K562 (cell line): ENCODE results near the gene ZNF474. TPM values are rescaled to one million over a fixed set of nuclear protein-coding genes. Genes with fewer than 3 reads are reported as not detected.
A peak's percentile ranks its signal among the peaks of the same experiment; 100 is the strongest.

Experiments
- ATAC-seq: fragments of 200-7000 bp; cut with Tn5 transposase; 3 replicates; pipeline ENCODE4 v1.9.1; 2020; ENCODE audit warnings: moderate library complexity
- BruUV-seq: library from RNA; stranded (reverse); fragments of 400-500 nt; replicated peaks from 2 replicates; lab custom pipeline; 2021; lab: Mats Ljungman, UMichigan
- CTCF ChIA-PET: fragments of 300-600 bp; formaldehyde crosslinking; extraction: SDS; loops from one replicate; lab custom pipeline; 2021; ENCODE audit warnings: low intra/inter-chr PET ratio; lab: Yijun Ruan, JAX
- POLR2A ChIA-PET: fragments of 300-600, 350-650 bp; sonication (Branson Sonifier 250); formaldehyde crosslinking; extraction: SDS; loops from one replicate; lab custom pipeline; 2021; ENCODE audit warnings: antibody characterized with exemption, inconsistent platforms; lab: Yijun Ruan, JAX
- DNase-seq, 4 experiments: peaks; one replicate each; pipeline versions ENCODE4 v3.0.0 to v3.0.0-alpha.2; 2011 to 2018; ENCODE audit warnings: low spot score in 3 of 4, mixed read lengths in 3 of 4; ENCODE audit errors: extremely low read depth in 1 of 4
- FAIRE-seq: peaks from 2 replicates; lab custom pipeline; 2011; peaks lifted over from hg19 to GRCh38; lab: Jason Lieb, UNC
- H2AFZ ChIP-seq: 2 replicates; pipeline ENCODE4 v1.6.0; 2011; ENCODE audit warnings: low read depth, low read length, control low read depth, inconsistent platforms
- H3K27ac ChIP-seq: fragments of 200-600 bp; 3 replicates; pipeline ENCODE4 v1.8.0; 2011; ENCODE audit warnings: low read depth, mild to moderate bottlenecking, control low read depth, inconsistent platforms, low read length, moderate library complexity, mixed read lengths; ENCODE audit errors: extremely low read depth
- H3K27me3 ChIP-seq, 2 experiments: fragments of 300-600 bp in 1 of 2; 2 replicates in 1 of 2; 3 replicates in 1 of 2; pipeline versions ENCODE4 v1.6.0 to v1.8.0; 2011; ENCODE audit warnings: inconsistent platforms in 2 of 2, low read length in 2 of 2, mild to moderate bottlenecking in 1 of 2, mixed read lengths in 1 of 2, moderate library complexity in 1 of 2; ENCODE audit not compliant: control insufficient read depth in 2 of 2, insufficient read depth in 2 of 2
- H3K36me3 ChIP-seq: fragments of 300-600 bp; 3 replicates; pipeline ENCODE4 v1.8.0; 2011; ENCODE audit warnings: mild to moderate bottlenecking, low read length, inconsistent platforms; ENCODE audit not compliant: control insufficient read depth, insufficient read depth
- H3K4me1 ChIP-seq, 2 experiments: fragments of 200-600 bp in 1 of 2; replicated peaks in 1 of 2; 2 replicates in 1 of 2; 3 replicates in 1 of 2; pipeline versions ENCODE4 v1.5.1 to v1.8.0; 2011; ENCODE audit warnings: inconsistent platforms in 2 of 2, low read length in 2 of 2, mild to moderate bottlenecking in 1 of 2, mixed read lengths in 1 of 2, moderate library complexity in 1 of 2; ENCODE audit not compliant: control insufficient read depth in 2 of 2, insufficient read depth in 2 of 2
- H3K4me2 ChIP-seq: 2 replicates; pipeline ENCODE4 v1.6.1; 2011; ENCODE audit warnings: low read length, control low read depth, inconsistent platforms, mixed read lengths; ENCODE audit not compliant: insufficient read depth
- H3K4me3 ChIP-seq: fragments of 200-600 bp; sonication (generic), shearing (Covaris generic); 2 replicates; pipeline ENCODE4 v1.5.1; 2016; ENCODE audit warnings: control low read depth, inconsistent platforms
- H3K79me2 ChIP-seq: fragments of 200-600 bp; 3 replicates; pipeline ENCODE4 v1.8.0; 2011; ENCODE audit warnings: low read length, inconsistent platforms; ENCODE audit not compliant: control insufficient read depth, insufficient read depth
- H3K9ac ChIP-seq, 2 experiments: 2 replicates each; pipeline versions ENCODE4 v1.6.0 to v1.6.1; 2011; ENCODE audit warnings: low read depth in 2 of 2, low read length in 2 of 2, control low read depth in 1 of 2, inconsistent platforms in 1 of 2, mild to moderate bottlenecking in 1 of 2, mixed read lengths in 1 of 2; ENCODE audit not compliant: insufficient read depth in 1 of 2
- H3K9me1 ChIP-seq: one replicate; pipeline ENCODE4 v1.6.0; 2011; ENCODE audit warnings: inconsistent platforms, mild to moderate bottlenecking, low read length, moderate library complexity; ENCODE audit not compliant: control insufficient read depth, insufficient read depth
- H3K9me3 ChIP-seq: replicated peaks from 2 replicates; pipeline ENCODE4 v1.5.1; 2011; ENCODE audit warnings: low read depth, low read length, inconsistent platforms; ENCODE audit not compliant: control insufficient read depth, insufficient read depth
- H4K20me1 ChIP-seq: replicated peaks from 2 replicates; pipeline ENCODE4 v1.6.1; 2011; ENCODE audit warnings: low read length, inconsistent platforms, mixed read lengths; ENCODE audit not compliant: control insufficient read depth, insufficient read depth
- BHLHE40 ChIP-seq: IDR thresholded peaks from 2 replicates; pipeline ENCODE4 v1.6.1; 2011; ENCODE audit warnings: low read length, improper control_type of control experiment
- ETS1 ChIP-seq: conservative IDR thresholded peaks from 2 replicates; pipeline ENCODE4 v1.6.1; 2011; ENCODE audit warnings: low read depth, mild to moderate bottlenecking, low read length; ENCODE audit not compliant: control insufficient read depth
- GABPA ChIP-seq: fragments of 200-800 bp; sonication (Bioruptor generic); conservative IDR thresholded peaks from 2 replicates; pipeline ENCODE4 v1.6.1; 2016; ENCODE audit warnings: low read depth, missing genetic modification characterization, missing compliant biosample characterization
- HMBOX1 ChIP-seq: sonication (generic); IDR thresholded peaks from 2 replicates; pipeline ENCODE4 v1.6.1; 2016
- KLF6 ChIP-seq: fragments of 250-450 bp; sonication (Bioruptor Pico); IDR thresholded peaks from 2 replicates; pipeline ENCODE4 v1.4.0; 2020; ENCODE audit warnings: mild to moderate bottlenecking, moderate library complexity, borderline replicate concordance
- NCOR1 ChIP-seq: fragments of 450-650 bp; IDR thresholded peaks from 2 replicates; pipeline ENCODE4 v1.6.1; 2016; ENCODE audit warnings: mild to moderate bottlenecking, moderate library complexity
- PHTF2 ChIP-seq: fragments of 250-450 bp; sonication (Bioruptor Pico); IDR thresholded peaks from 2 replicates; pipeline ENCODE4 v1.5.0; 2021; ENCODE audit warnings: mild to moderate bottlenecking
- RBM17 ChIP-seq: fragments of 200-400 bp; formaldehyde crosslinking; IDR thresholded peaks from 2 replicates; pipeline ENCODE4 v1.6.1; 2017; ENCODE audit warnings: low read depth, mild to moderate bottlenecking, low read length, borderline replicate concordance
- RERE ChIP-seq: sonication (generic); formaldehyde crosslinking; IDR thresholded peaks from 2 replicates; pipeline ENCODE4 v1.8.0; 2023; ENCODE audit warnings: missing genetic modification reagents, mild to moderate bottlenecking, borderline replicate concordance
- SMAD1 ChIP-seq: fragments of 150-350 bp; IDR thresholded peaks from 2 replicates; pipeline ENCODE4 v1.6.1; 2014; ENCODE audit warnings: low read length, low read depth; ENCODE audit not compliant: partially characterized antibody
- ZNF146 ChIP-seq: IDR thresholded peaks from one replicate; pipeline ENCODE4 v1.6.1; 2018; ENCODE audit warnings: missing compliant biosample characterization; ENCODE audit not compliant: unreplicated experiment
- WGBS: fragments of 100-300 bp; shearing (Covaris generic); methylation state at CpG from one replicate; pipeline ENCODE4 v1.1.6; 2016; ENCODE audit warnings: low coverage, mixed read lengths; ENCODE audit not compliant: insufficient coverage; ENCODE audit errors: missing lambda C conversion rate; 5-methylcytosine and 5-hydroxymethylcytosine counted together
- in situ Hi-C: fragments of 300-500 bp; cut with MboI; formaldehyde crosslinking; loops from 4 replicates; pipeline ENCODE4 v1.15.0; 2018; ENCODE audit warnings: inconsistent platforms, mixed read lengths
- intact Hi-C: fragments of 100-400 bp; cut with micrococcal nuclease; formaldehyde crosslinking; loops from 2 replicates; pipeline ENCODE4 v1.14.2; 2022
- polyA plus RNA-seq, 8 experiments: library from polyadenylated mRNA; depleted of rRNA in 4 of 8; stranded (reverse) in 5 of 8; unstranded in 3 of 8; fragments of >200 nt; fragmentation: Nextera tagmentation in 2 of 8; fragmentation: Illumina TruSeq in 1 of 8; extraction: Ambion mirVana in 2 of 8; extraction: Trizol in 1 of 8; gene quantifications; 2 replicates each; pipeline versions ENCODE4 v1.2.1 to v1.2.3, GENCODE V29; 2011 to 2014; ENCODE audit warnings: inconsistent platforms in 1 of 8, missing spikeins in 1 of 8
- total RNA-seq, 7 experiments: library from RNA; depleted of rRNA in 6 of 7; stranded (reverse); fragments of >200 nt in 6 of 7; fragmentation: Illumina TruSeq in 2 of 7; extraction: Trizol in 2 of 7; gene quantifications; 2 replicates each; pipeline versions ENCODE4 v1.2.1 to v1.2.3, GENCODE V29; 2011 to 2021; ENCODE audit warnings: low replicate concordance in 1 of 7

ZNF474 gene
- total and polyA plus RNA-seq, 9 of the 15 experiments (the other 6 are each of a cell fraction or from before 2014, with no cell fraction given): 0.16 to 0.62 (median 0.39) TPM

GRCh38 chr5:122121479-122122465, 7.6 kb upstream of the ZNF474 start (continued):
- TF ChIP-seq ETS1 (no peak), ZNF146 (no peak), SMAD1 (no peak), HMBOX1 (no peak; the same call in none of the 2 replicates), BHLHE40 (peak; percentile 86), KLF6 (CRISPR knock-in tag) (no peak)
- TF ChIP-seq, all 486 proteins: peak for 52

GRCh38 chr5:122124766-122125165, 4.6 kb upstream of the ZNF474 start:
- BruUV-seq: no TSS peak
- Histone ChIP-seq H3K27ac (no peak overlapping the region; the same call in 2 of the 3 replicates), H3K9me1 (no peaks in the 10 kb centered on the region), H3K27me3 (no peaks in the 10 kb centered on the region), H3K9ac (peak overlapping the region in 1 of 2 experiments; percentile 44; a peak in 2 of 4 replicates), H2AFZ (peak overlapping the region; percentile 48; the same call in 1 of the 2 replicates), H3K9me3 (no peaks in the 10 kb centered on the region), H3K4me1 (peaks cover 7 to 52% of the 10 kb centered on the region in 2 experiments; a peak in 3 of 5 replicates), H3K36me3 (no peaks in the 10 kb centered on the region), H4K20me1 (no peaks in the 10 kb centered on the region), H3K79me2 (no peaks in the 10 kb centered on the region), H3K4me3 (no peak overlapping the region), H3K4me2 (no peak overlapping the region)
- intact Hi-C loops: no loop called here
- ChIA-PET CTCF (no interaction called here), POLR2A (no interaction called here)
- ATAC-seq (no peak), FAIRE-seq (no peak), DNase-seq (no peak)
- WGBS: 64% methylated on average over 2 of the region's 2 CpGs
- in situ Hi-C loops: no loop called here
- TF ChIP-seq RERE: no peak
- no peak for TF ChIP-seq NCOR1
- TF ChIP-seq GABPA: no peak
- no peak for TF ChIP-seq PHTF2 (CRISPR knock-in tag)
- no peak for TF ChIP-seq RBM17
